ENCODE measurements around the gene HYAL2. TPM values are rescaled to one million over a fixed set of nuclear protein-coding genes. Genes with fewer than 3 reads are reported as not detected.

HYAL2 gene
- total and polyA plus RNA-seq, 7 donors, result 20.6 to 61.7 (median 27.2) TPM

GRCh38 chr3:50299638-50299928 is 23.0 kb downstream of the HYAL2 start:
- DNase-seq, result no peak
- peak overlapping the region; percentile 88 for H3K27ac ChIP-seq
- TF ChIP-seq CTCF (IDR thresholded peaks at IDR 0.05), result no peak
- H3K9me3 ChIP-seq, result no peaks in the 10 kb centered on the region
- H3K4me3 ChIP-seq, result peak overlapping the region; percentile 76
- peaks cover 0 to 6% of the 10 kb centered on the region in 2 donors for H3K36me3 ChIP-seq (ENCODE audit: insufficient read depth in 1 of 2, low read depth in 1 of 2)
- no peak for ATAC-seq
- no peaks in the 10 kb centered on the region for H3K27me3 ChIP-seq (ENCODE audit: insufficient read depth in 3 of 3, low read length in 2 of 3)
- peaks cover 29% of the 10 kb centered on the region for H3K4me1 ChIP-seq
- WGBS, 3 donors, result 0 to 1% (median 0%) methylated on average over 12 of the region's 12 CpGs
- intact Hi-C loops (cut with DNase I), result no loop called here

- DNase-seq (peak; percentile 99 to 100), ATAC-seq (peak; percentile 89 to 91 (median 89))
- TF ChIP-seq CTCF (IDR thresholded peaks at IDR 0.05), result peak; percentile 43
- intact Hi-C loops (cut with DNase I), result no loop called here
- H3K36me3 ChIP-seq (ENCODE audit: insufficient read depth in 1 of 2, low read depth in 1 of 2), result peaks cover 0 to 6% of the 10 kb centered on the region in 2 donors
- H3K9me3 ChIP-seq, result no peaks in the 10 kb centered on the region
- H3K4me1 ChIP-seq, result peaks cover 29% of the 10 kb centered on the region
- H3K27me3 ChIP-seq (ENCODE audit: insufficient read depth in 3 of 3, low read length in 2 of 3), result no peaks in the 10 kb centered on the region
- 0 to 1% (median 1%) methylated on average over 46 to 61 of the region's 61 CpGs for WGBS, 3 donors
- peak within 1 kb of the TSS; percentile 88 for H3K27ac ChIP-seq
- peak within 1 kb of the TSS; percentile 76 for H3K4me3 ChIP-seq
Observed at GRCh38 chr3:50298836-50299637, 23.5 kb downstream of the HYAL2 start, which contains the start of the genes HYAL3 and NAA80. TSS of gene HYAL3 (minus strand) at chr3:50299405. CDS start at chr3:50295602, 3,803 bp downstream. TSS of gene NAA80 (minus strand) at chr3:50299405. CDS start at chr3:50297463, 1,942 bp downstream.

GRCh38 chr3:50297896-50298725 is 24.4 kb downstream of the HYAL2 start:
- Histone ChIP-seq H3K27ac (peak overlapping the region; percentile 87), H3K9me3 (no peaks in the 10 kb centered on the region), H3K4me3 (peak overlapping the region; percentile 76), H3K4me1 (peaks cover 31% of the 10 kb centered on the region), H3K27me3 (ENCODE audit: insufficient read depth in 3 of 3, low read length in 2 of 3) (no peaks in the 10 kb centered on the region), H3K36me3 (ENCODE audit: insufficient read depth in 1 of 2, low read depth in 1 of 2) (peaks cover 0 to 6% of the 10 kb centered on the region in 2 donors)
- intact Hi-C loops (cut with DNase I), result no loop called here
- 45 to 48% (median 46%) methylated on average over 9 of the region's 9 CpGs for WGBS, 3 donors
- TF ChIP-seq CTCF (IDR thresholded peaks at IDR 0.05), result no peak
- ATAC-seq (no peak), DNase-seq (peak in 1 of 2 donors; percentile 61)

- TF ChIP-seq CTCF (IDR thresholded peaks at IDR 0.05), result no peak
Observed at GRCh38 chr3:50297384-50297775, 25.2 kb downstream of the HYAL2 start.

More at GRCh38 chr3:50297384-50297775, 25.2 kb downstream of the HYAL2 start:
- Histone ChIP-seq H3K27ac (no peak overlapping the region), H3K4me1 (peaks cover 36% of the 10 kb centered on the region), H3K4me3 (no peak overlapping the region), H3K36me3 (ENCODE audit: insufficient read depth in 1 of 2, low read depth in 1 of 2) (peaks cover 0 to 6% of the 10 kb centered on the region in 2 donors), H3K27me3 (ENCODE audit: insufficient read depth in 3 of 3, low read length in 2 of 3) (no peaks in the 10 kb centered on the region), H3K9me3 (no peaks in the 10 kb centered on the region)
- DNase-seq (no peak), ATAC-seq (no peak)
- WGBS, 3 donors, result 87 to 100% (median 96%) methylated on average over 2 of the region's 2 CpGs
- intact Hi-C loops (cut with DNase I), result no loop called here

Measured in psoas muscle (tissue), 8 donors.